WTC11 (cell line): ENCODE results near the gene BUD13. TPM values are rescaled to one million over a fixed set of nuclear protein-coding genes. Genes with fewer than 3 reads are reported as not detected.

Source experiments
- AR ChIP-seq: fragments of 250-450 bp; sonication (Bioruptor Pico); IDR thresholded peaks from 2 replicates; pipeline ENCODE4 v1.9.0; 2021; ENCODE audit warnings: mild to moderate bottlenecking
- E2F1 ChIP-seq: sonication (generic); formaldehyde crosslinking; IDR thresholded peaks from 2 replicates; pipeline ENCODE4 v1.8.0; 2022; ENCODE audit warnings: mild to moderate bottlenecking, missing genetic modification reagents
- E2F5 ChIP-seq: sonication (generic); formaldehyde crosslinking; IDR thresholded peaks from 2 replicates; pipeline ENCODE4 v1.8.1; 2022; ENCODE audit warnings: mild to moderate bottlenecking, moderate library complexity, missing genetic modification reagents
- FOXP4 ChIP-seq: sonication (generic); formaldehyde crosslinking; IDR thresholded peaks from 2 replicates; pipeline ENCODE4 v1.8.0; 2022; ENCODE audit warnings: mild to moderate bottlenecking, missing genetic modification reagents
- MYBL2 ChIP-seq: sonication (generic); formaldehyde crosslinking; IDR thresholded peaks from 2 replicates; pipeline ENCODE4 v1.8.1; 2023; ENCODE audit warnings: mild to moderate bottlenecking, moderate library complexity, missing genetic modification reagents
- NR2C2 ChIP-seq: sonication (generic); formaldehyde crosslinking; IDR thresholded peaks from 2 replicates; pipeline ENCODE4 v1.8.0; 2022; ENCODE audit warnings: mild to moderate bottlenecking, missing genetic modification reagents
- RELA ChIP-seq: sonication (generic); formaldehyde crosslinking; IDR thresholded peaks from 2 replicates; pipeline ENCODE4 v1.8.1; 2022; ENCODE audit warnings: missing genetic modification reagents, mild to moderate bottlenecking, borderline replicate concordance
- STAT6 ChIP-seq: sonication (generic); formaldehyde crosslinking; conservative IDR thresholded peaks from 2 replicates; pipeline ENCODE4 v1.8.1; 2023; ENCODE audit warnings: mild to moderate bottlenecking, low read depth, missing genetic modification reagents, moderate library complexity
- TEAD4 ChIP-seq: sonication (generic); formaldehyde crosslinking; IDR thresholded peaks from 2 replicates; pipeline ENCODE4 v1.8.0; 2022; ENCODE audit warnings: mild to moderate bottlenecking, missing genetic modification reagents
- ZBTB43 ChIP-seq: sonication (generic); formaldehyde crosslinking; IDR thresholded peaks from 2 replicates; pipeline ENCODE4 v1.8.1; 2023; ENCODE audit warnings: mild to moderate bottlenecking, missing genetic modification reagents
- ZNF281 ChIP-seq: sonication (generic); formaldehyde crosslinking; IDR thresholded peaks from 2 replicates; pipeline ENCODE4 v1.8.0; 2023; ENCODE audit warnings: mild to moderate bottlenecking, missing genetic modification reagents
- ZNF416 ChIP-seq: fragments of 250-450 bp; sonication (Bioruptor Pico); IDR thresholded peaks from 2 replicates; pipeline ENCODE4 v1.9.0; 2021; ENCODE audit warnings: mild to moderate bottlenecking, inconsistent platforms
- total RNA-seq: library from RNA; stranded (reverse); gene quantifications from 3 replicates; pipeline ENCODE4 v1.2.3, GENCODE V29; 2021

BUD13 gene
- total RNA-seq, 1 experiment from 2014 or later = 20.7 TPM

- no peak for TF ChIP-seq STAT6 (CRISPR knock-in tag)
- TF ChIP-seq AR = no peak
- no peak for TF ChIP-seq ZNF416 (CRISPR knock-in tag)
- no peak for TF ChIP-seq RELA
- TF ChIP-seq ZBTB43 (CRISPR knock-in tag) = no peak
- no peak for TF ChIP-seq E2F1
- TF ChIP-seq MYBL2 = no peak
- no peak for TF ChIP-seq E2F5 (CRISPR knock-in tag)
- TF ChIP-seq FOXP4 (CRISPR knock-in tag) = no peak
- no peak for TF ChIP-seq TEAD4 (CRISPR knock-in tag)
- no peak for TF ChIP-seq NR2C2 (CRISPR knock-in tag)
- TF ChIP-seq ZNF281 (CRISPR knock-in tag) = no peak
- TF ChIP-seq, all 79 proteins: peak for 0
Observed at GRCh38 chr11:116808262-116809175, 35.7 kb upstream of the BUD13 start (continued).
